LNCAP (cell line): ENCODE results near the gene DCAF15.

Source experiments
- CTCF ChIP-seq: fragments of 450-650 bp; IDR thresholded peaks from 2 replicates; pipeline ENCODE4 v1.5.1; 2017; ENCODE audit warnings: mild to moderate bottlenecking

The DCAF15 gene

GRCh38 chr19:13962699-13963602 lies 10.6 kb downstream of the DCAF15 start:
- TF ChIP-seq CTCF: no peak

GRCh38 chr19:13963603-13964105 lies 11.3 kb downstream of the DCAF15 start:
- TF ChIP-seq CTCF: no peak

- no peak for TF ChIP-seq CTCF
These were observed 12.5 kb downstream of the DCAF15 start for GRCh38 chr19:13964776-13965175.

GRCh38 chr19:13965377-13965896 lies 13.1 kb downstream of the DCAF15 start:
- TF ChIP-seq CTCF: no peak

GRCh38 chr19:13965926-13966683 lies 13.8 kb downstream of the DCAF15 start:
- TF ChIP-seq CTCF: no peak

- no peak for TF ChIP-seq CTCF
These were observed 14.4 kb downstream of the DCAF15 start for GRCh38 chr19:13966684-13967128.

GRCh38 chr19:13968383-13968935 lies 16.1 kb downstream of the DCAF15 start:
- no peak for TF ChIP-seq CTCF
